NB4 (cell line): ENCODE measurements around the gene RPP25L.

ENCODE experiments used
- CTCF ChIP-seq: IDR thresholded peaks from one replicate; pipeline ENCODE4 v1.5.1; 2012; ENCODE audit warnings: low read depth, low read length
- POLR2A ChIP-seq: IDR thresholded peaks from 2 replicates; pipeline ENCODE4 v1.6.1; 2011; ENCODE audit warnings: mild to moderate bottlenecking; ENCODE audit not compliant: insufficient read length; ENCODE audit errors: extremely low read depth

DNA sequence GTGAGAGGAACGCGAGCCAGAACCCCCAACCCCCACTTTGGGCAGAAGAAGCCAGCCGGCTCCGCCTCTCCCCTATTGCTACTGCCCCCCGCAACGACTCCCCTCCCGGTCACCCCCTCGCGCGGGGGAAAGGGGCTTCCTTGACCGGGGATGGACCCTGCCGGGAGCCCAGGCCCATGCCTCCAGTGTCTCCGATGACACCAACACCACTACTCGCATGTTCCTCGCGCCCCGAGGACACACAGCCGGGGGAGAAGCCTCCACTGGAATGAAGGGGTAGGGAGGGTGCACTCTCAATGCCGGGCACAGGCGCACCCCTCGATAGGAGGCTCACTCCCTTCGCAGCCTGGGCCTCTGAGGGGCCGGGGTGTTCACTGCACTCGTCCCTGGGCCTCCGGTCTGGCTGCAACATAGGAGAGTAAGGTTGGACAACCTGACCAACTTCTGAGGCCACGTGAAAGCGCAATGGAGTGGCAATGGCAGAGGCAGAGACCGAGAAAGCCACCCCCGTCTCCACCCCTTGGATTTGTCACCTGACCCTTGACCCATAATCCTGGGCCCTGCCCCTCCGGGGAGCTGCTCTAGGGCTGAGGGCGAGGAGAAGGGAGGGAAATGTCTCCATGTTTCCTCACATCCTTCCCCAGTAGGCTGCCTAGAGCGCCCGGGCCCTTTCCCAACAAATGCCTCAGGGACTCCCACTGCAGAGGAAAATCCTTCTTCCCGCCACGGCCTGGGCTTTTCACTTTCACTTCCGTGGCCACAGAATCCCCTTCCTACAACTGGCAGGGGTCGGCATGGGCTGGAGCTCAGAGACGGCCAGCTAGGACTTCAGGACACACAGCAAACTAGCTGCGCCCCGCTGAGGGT is 21.3 kb downstream of the RPP25L start:
- TF ChIP-seq POLR2A = no peak
- TF ChIP-seq CTCF = no peak
